NT2/D1 (cell line): ENCODE results near the gene CCDC24.

ENCODE experiments used
- SUZ12 ChIP-seq: IDR thresholded peaks from 2 replicates; pipeline ENCODE4 v1.6.1; 2011; ENCODE audit not compliant: insufficient read length, insufficient read depth; ENCODE audit errors: extremely low read depth
- ZNF274 ChIP-seq: IDR thresholded peaks from 2 replicates; pipeline ENCODE4 v1.6.1; 2011; ENCODE audit warnings: mild to moderate bottlenecking, low read depth, low read length

DNA sequence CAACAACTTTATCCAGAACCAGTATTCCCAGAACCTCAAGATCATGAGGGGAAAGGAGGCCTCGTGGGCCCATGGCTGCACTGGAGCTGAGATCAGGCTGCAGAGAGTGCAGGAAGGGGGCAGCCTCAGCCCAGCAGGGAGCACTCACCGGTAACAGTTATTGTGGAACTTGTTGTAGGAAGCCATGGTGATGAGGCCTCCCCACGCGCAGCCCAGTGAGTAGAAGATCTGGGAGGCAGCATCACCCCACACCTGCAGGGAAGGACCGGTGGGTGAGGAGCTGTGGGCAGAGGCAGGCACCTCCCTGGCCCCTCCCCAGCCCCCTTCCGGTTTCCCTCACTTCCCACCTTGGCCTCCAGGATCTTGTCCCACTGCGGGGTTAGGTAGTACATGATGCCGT is 10.8 kb downstream of the CCDC24 start:
- TF ChIP-seq SUZ12 (no peak), ZNF274 (no peak)
